Lung microvascular endothelial cell (primary cell): Measurements from ENCODE around the gene NOXO1. TPM values are rescaled to one million over a fixed set of nuclear protein-coding genes. Genes with fewer than 3 reads are reported as not detected.

ENCODE experiments used
- DNase-seq, 2 donors: peaks; one replicate each; pipeline versions ENCODE4 v3.0.0 to v3.0.0-alpha.2; 2010; ENCODE audit warnings: low read depth in 2 of 2
- total RNA-seq: library from RNA; depleted of rRNA; stranded (reverse); fragments of >200 nt; gene quantifications from 2 replicates; pipeline ENCODE4 v1.2.1, GENCODE V29; 2014

The NOXO1 gene
- total RNA-seq, 1 donor from 2014 or later = under 0.01 TPM

- no peak for DNase-seq
Observed at GRCh38 chr16:1997494-1998359, 16.5 kb upstream of the NOXO1 start.

GRCh38 chr16:1993731-1994131, 12.5 kb upstream of the NOXO1 start:
- DNase-seq = no peak

GRCh38 chr16:1992704-1993317, 11.5 kb upstream of the NOXO1 start:
- DNase-seq = no peak

GRCh38 chr16:1991948-1992703, 10.9 kb upstream of the NOXO1 start:
- peak; percentile 91 to 96 for DNase-seq

- no peak for DNase-seq
Observed at GRCh38 chr16:1991588-1991947, 10.3 kb upstream of the NOXO1 start.

GRCh38 chr16:1991135-1991551, 9.9 kb upstream of the NOXO1 start:
- DNase-seq = no peak

- DNase-seq = no peak
Observed at GRCh38 chr16:1990351-1991134, 9.3 kb upstream of the NOXO1 start.

- no peak for DNase-seq
Observed at GRCh38 chr16:1990101-1990350, 8.8 kb upstream of the NOXO1 start.

- no peak for DNase-seq
Observed at GRCh38 chr16:1989209-1990100, 8.2 kb upstream of the NOXO1 start, which contains the start of gene SYNGR3. Gene SYNGR3, plus strand, starts transcription at chr16:1989970. Its CDS starts 133 bp downstream, at chr16:1990103.

- no peak for DNase-seq
Observed at GRCh38 chr16:1987198-1987597, 5.9 kb upstream of the NOXO1 start.

GRCh38 chr16:1985466-1986150, 4.3 kb upstream of the NOXO1 start:
- no peak for DNase-seq

- peak in 1 of 2 donors; percentile 40 for DNase-seq
Observed at GRCh38 chr16:1984347-1985225, 3.3 kb upstream of the NOXO1 start.

GRCh38 chr16:1983544-1984346, 2.5 kb upstream of the NOXO1 start, which contains the start of gene GFER:
Gene GFER, plus strand, starts transcription at chr16:1984193. Its CDS starts 26 bp downstream, at chr16:1984219.
- DNase-seq = peak; percentile 95 to 97

- no peak for DNase-seq
Observed at GRCh38 chr16:1982991-1983543, 1.8 kb upstream of the NOXO1 start.

- DNase-seq = no peak
Observed at GRCh38 chr16:1982013-1982433, 754 bp upstream of the NOXO1 start.

- DNase-seq = no peak
Observed at GRCh38 chr16:1980770-1981087, 540 bp downstream of the NOXO1 start.

- no peak for DNase-seq
Observed at GRCh38 chr16:1980030-1980769, 1.1 kb downstream of the NOXO1 start.
